ENCODE measurements around the gene AMFR.

GRCh38 chr16:56428091-56428490 is 2.7 kb upstream of the AMFR start:
- TF ChIP-seq CTCF (IDR thresholded peaks at IDR 0.05) (no peak), POLR2A (IDR thresholded peaks at IDR 0.05) (no peak)

Data from testis (tissue), 2 donors.